NB4 (cell line): ENCODE data around the gene CMIP.

Source experiments
- CTCF ChIP-seq: IDR thresholded peaks from one replicate; pipeline ENCODE4 v1.5.1; 2012; ENCODE audit warnings: low read depth, low read length
- MAX ChIP-seq: IDR thresholded peaks from 2 replicates; pipeline ENCODE4 v1.6.1; 2011; ENCODE audit warnings: low read depth, low read length
- POLR2A ChIP-seq: IDR thresholded peaks from 2 replicates; pipeline ENCODE4 v1.6.1; 2011; ENCODE audit warnings: mild to moderate bottlenecking; ENCODE audit not compliant: insufficient read length; ENCODE audit errors: extremely low read depth

- TF ChIP-seq CTCF: no peak
- TF ChIP-seq POLR2A: no peak
- no peak for TF ChIP-seq MAX
Observed at GRCh38 chr16:81710596-81710995, 266.0 kb downstream of the CMIP start.
